Mucosa of stomach (tissue), 1 donor: ENCODE data around the gene RFFL.

ENCODE experiments used
- H3K27me3 ChIP-seq: one replicate; pipeline ENCODE4 v1.7.0; 2013; ENCODE audit warnings: mild to moderate bottlenecking, low read length; ENCODE audit not compliant: control insufficient read depth, insufficient read depth
- H3K36me3 ChIP-seq: one replicate; pipeline ENCODE4 v1.7.0; 2013; ENCODE audit warnings: low read length; ENCODE audit not compliant: control insufficient read depth, insufficient read depth
- H3K4me1 ChIP-seq: one replicate; pipeline ENCODE4 v1.7.0; 2013; ENCODE audit warnings: mild to moderate bottlenecking, low read length; ENCODE audit not compliant: control insufficient read depth, insufficient read depth
- H3K4me3 ChIP-seq: one replicate; pipeline ENCODE4 v1.7.0; 2013; ENCODE audit warnings: low read length
- H3K9ac ChIP-seq: one replicate; pipeline ENCODE4 v1.7.0; 2013; ENCODE audit warnings: mild to moderate bottlenecking, low read length, moderate library complexity
- H3K9me3 ChIP-seq: one replicate; pipeline ENCODE4 v1.7.0; 2013; ENCODE audit warnings: mild to moderate bottlenecking, low read length, moderate library complexity; ENCODE audit not compliant: control insufficient read depth
- donor health status: Pancreatic carcinoma.

RFFL gene

DNA sequence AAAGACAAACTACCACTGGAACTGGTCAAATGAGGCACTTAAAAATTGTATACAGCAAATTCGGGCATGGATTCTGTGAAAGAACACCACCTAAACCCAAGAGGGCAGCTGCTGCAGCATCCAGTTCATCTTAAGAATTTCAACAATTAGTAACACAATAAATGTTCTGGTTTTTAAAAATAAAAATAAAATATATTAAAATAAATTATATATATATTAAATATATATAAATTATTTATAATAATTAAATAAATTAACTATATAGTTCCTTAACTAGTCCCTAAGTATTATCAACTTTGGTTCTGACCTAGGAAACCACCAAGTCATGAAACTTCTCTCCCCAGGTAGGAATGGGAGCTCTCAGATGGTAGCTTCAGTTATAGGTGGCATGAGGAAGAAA, 13.4 kb upstream of the RFFL start:
- H3K4me3 ChIP-seq: no peak overlapping the region
- peaks cover 25% of the 10 kb centered on the region for H3K4me1 ChIP-seq
- H3K36me3 ChIP-seq: no peaks in the 10 kb centered on the region
- no peaks in the 10 kb centered on the region for H3K9me3 ChIP-seq
- no peak overlapping the region for H3K9ac ChIP-seq
- H3K27me3 ChIP-seq: no peaks in the 10 kb centered on the region

DNA sequence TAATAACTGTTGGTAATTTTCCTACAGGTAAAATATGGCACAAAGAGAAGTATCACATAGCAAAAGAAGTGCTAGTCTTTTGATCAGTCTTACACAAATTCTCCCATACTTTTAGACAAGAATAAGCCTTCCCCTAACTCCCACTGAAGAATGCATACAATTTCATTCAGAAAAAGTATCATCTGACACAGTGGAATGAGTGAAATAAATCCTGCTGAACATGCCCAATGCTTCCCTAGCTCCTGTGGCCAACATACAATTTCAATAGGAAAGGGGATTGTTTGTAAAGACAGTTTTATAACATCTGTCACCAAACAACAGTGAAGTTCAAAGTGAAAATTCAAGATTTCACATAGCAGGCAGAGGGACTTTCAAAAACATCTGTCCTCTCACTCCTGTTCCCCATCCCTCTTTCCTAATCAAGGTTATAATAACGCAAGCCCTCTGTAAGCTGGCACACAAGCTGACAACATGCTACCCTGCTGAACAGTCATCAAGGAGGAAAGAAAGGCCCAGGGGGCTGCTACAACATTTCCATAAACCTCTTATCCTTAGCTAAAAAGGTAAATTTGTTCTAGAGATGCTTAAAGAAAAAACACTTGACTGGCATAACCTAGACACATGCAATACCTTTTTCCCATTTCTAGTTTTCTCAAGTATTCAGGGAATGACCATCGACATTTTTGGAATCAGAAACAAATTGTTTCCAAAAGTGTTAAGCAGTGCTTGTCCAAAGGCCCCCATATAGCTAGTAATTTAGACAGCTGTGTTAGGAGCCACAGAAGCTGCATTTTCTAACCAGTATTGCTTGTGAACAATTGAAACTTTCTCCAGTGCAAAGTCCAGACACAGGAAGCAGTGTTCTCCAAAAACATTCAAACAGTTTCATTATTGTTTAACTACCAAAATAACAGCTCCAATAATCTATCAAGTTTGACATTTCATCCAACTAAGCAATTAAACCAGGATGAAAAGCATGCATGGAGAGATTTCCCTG, 11.5 kb upstream of the RFFL start:
- Histone ChIP-seq H3K9ac (no peak overlapping the region), H3K9me3 (no peaks in the 10 kb centered on the region), H3K36me3 (no peaks in the 10 kb centered on the region), H3K4me3 (no peak overlapping the region), H3K27me3 (no peaks in the 10 kb centered on the region), H3K4me1 (peaks cover 20% of the 10 kb centered on the region)

DNA sequence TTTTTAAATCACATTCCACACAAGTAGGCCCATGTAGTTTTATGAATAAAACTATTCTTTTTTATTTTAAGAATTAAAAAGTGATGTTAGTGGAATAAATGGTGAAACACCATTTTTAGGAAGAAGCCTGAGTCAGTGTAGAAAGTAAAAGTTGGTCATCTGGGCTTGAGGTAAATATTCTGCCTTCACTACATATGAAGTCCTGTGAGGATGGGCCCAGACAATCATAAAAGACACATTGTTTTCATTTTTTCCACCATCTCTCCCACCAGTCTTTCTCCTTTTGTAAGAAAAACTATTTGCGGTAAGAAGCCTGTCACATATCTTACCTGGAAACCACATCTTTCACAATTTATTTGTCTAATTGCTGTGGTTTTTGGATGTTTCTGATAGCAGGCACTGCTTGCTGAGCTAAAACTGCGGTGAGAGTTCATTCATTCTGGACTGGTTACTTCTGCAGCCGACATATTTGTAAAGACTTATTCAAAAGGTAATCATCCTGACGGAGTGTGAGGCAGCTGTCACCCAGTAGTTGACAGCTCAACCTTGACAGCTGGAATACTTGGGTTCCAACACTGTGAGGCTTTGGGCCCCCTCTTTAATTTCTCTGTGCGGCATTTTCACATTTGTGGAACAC, 10.6 kb upstream of the RFFL start:
- Histone ChIP-seq H3K9ac (no peak overlapping the region), H3K4me3 (no peak overlapping the region), H3K36me3 (no peaks in the 10 kb centered on the region), H3K4me1 (peaks cover 16% of the 10 kb centered on the region), H3K9me3 (no peaks in the 10 kb centered on the region), H3K27me3 (no peaks in the 10 kb centered on the region)

DNA sequence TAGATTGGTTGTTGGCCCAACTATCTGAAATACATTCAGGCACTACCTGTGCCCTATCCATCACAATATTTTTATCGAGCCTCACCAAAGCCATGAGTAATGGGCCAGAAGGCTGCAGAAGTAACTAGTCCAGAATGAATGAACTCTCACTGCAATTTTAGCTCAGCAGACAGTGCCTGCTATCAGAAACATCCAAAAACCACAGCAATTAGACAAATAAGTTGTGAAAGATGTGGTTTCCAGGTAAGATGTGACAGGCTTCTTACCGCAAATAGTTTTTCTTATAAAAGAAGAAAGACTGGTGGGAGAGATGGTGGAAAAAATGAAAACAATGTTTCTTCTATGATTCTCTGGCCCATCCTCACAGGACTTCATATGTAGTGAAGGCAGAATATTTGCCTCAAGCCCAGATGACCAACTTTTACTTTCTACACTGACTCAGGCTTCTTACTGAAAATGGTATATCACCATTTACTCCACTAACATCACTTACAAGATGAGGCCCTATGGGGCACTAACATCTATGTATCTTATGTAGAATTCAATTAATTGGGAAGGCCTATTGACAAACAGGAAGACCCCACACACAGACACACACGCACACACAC, 9.8 kb upstream of the RFFL start:
- Histone ChIP-seq H3K36me3 (no peaks in the 10 kb centered on the region), H3K9ac (no peak overlapping the region), H3K4me1 (peaks cover 22% of the 10 kb centered on the region), H3K27me3 (no peaks in the 10 kb centered on the region), H3K4me3 (no peak overlapping the region), H3K9me3 (no peaks in the 10 kb centered on the region)

DNA sequence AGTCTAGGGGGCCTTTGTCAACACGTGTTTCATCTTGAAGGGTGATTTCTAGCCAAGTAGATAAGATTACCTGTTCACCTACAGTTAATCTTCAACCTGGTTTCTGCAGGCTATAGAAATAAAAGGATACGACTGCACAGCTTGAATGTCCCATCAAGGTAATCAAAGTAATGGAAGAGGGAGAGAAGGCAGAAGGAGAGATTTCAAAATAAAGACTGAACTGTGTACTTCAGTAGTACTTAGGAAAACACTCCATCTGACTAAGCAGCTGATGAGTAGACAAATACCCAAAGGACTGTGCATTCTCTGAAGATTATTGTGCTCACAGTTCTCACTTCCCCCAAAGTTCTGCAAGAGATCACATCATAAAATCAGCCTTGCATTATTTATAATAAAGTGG, 5.8 kb upstream of the RFFL start:
- Histone ChIP-seq H3K4me3 (no peak overlapping the region), H3K4me1 (peaks cover 24% of the 10 kb centered on the region), H3K9ac (no peak overlapping the region)

DNA sequence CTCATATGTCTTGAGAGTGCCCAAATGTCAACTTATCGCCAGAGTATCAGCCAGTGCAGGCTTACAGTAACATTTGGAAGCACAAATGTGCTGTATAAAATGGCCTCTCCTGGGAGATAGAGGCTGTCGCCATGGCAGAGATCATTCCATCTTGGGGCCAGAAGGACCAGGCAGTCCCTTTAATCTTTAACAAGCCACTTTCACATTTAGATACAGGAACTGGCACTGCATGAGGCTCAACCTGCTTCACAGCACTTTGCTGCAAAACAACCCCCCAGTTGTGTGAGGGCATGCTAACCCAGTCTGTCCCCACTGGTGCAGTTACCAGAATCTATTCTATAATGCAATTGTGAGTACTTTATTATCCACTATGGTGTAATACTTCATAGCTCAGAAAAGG, 4.7 kb upstream of the RFFL start:
- Histone ChIP-seq H3K9ac (no peak overlapping the region), H3K9me3 (no peaks in the 10 kb centered on the region), H3K36me3 (no peaks in the 10 kb centered on the region), H3K4me3 (no peak overlapping the region), H3K4me1 (peaks cover 32% of the 10 kb centered on the region), H3K27me3 (no peaks in the 10 kb centered on the region)

More for the DNA sequence above, 5.8 kb upstream of the RFFL start:
- Histone ChIP-seq H3K27me3 (no peaks in the 10 kb centered on the region), H3K36me3 (no peaks in the 10 kb centered on the region), H3K9me3 (no peaks in the 10 kb centered on the region)

DNA sequence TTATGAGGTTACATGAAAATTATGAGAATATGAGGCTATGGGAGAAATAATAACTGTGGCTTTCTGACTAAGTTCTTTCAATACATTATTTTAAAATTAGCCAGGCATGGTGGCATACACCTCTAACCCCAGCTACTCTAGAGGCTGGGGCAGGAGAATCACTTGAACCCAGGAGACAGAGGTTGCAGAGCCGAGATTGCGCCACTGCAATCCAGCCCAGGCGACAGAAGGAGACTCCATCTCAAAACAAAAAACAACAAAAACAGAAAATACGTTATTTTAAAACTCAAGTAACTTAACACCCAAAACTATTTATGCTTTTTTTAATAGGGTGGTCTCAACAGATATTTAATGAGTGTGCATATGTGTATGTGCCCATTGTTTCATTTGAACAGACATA, 2.4 kb upstream of the RFFL start:
- Histone ChIP-seq H3K9me3 (no peaks in the 10 kb centered on the region), H3K36me3 (no peaks in the 10 kb centered on the region), H3K4me1 (peaks cover 43% of the 10 kb centered on the region), H3K9ac (no peak overlapping the region), H3K27me3 (no peaks in the 10 kb centered on the region), H3K4me3 (no peak overlapping the region)

DNA sequence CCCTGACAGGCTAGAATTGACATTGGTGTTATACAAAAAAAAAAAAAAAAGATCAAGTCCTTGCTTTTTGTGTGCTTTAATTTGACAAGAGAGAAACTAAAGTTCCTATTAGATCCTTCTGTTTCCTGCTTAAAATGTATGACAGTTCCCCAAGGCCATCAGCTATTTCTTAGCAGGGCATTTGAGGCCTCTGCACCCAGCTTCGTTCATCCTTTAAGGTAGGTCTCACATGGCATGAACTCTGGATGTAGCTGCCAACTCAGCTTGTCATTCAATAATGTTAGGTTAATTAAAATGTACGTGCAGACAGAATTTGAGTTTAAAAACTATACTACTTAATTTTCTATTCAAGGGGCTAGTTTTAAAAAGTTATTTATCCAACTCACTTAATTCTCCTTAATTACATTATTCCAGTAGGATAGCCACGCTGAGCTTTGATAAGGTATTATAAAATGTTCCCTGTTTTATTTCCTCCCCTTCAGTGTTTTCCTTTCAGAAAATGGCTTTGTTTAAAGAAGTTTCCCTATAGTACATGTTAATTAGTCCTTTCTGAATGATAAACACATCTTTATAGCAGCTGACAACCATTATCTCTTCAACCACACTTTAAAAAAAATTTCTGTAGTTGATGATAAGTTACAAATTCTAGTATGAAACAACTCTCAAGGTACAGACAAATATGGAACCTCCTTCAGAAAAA, 1.2 kb upstream of the RFFL start:
- H3K9ac ChIP-seq: peak overlapping the region; percentile 60
- H3K36me3 ChIP-seq: peaks cover 6% of the 10 kb centered on the region
- H3K27me3 ChIP-seq: no peaks in the 10 kb centered on the region
- H3K4me3 ChIP-seq: no peak overlapping the region
- H3K4me1 ChIP-seq: peaks cover 47% of the 10 kb centered on the region
- no peaks in the 10 kb centered on the region for H3K9me3 ChIP-seq

DNA sequence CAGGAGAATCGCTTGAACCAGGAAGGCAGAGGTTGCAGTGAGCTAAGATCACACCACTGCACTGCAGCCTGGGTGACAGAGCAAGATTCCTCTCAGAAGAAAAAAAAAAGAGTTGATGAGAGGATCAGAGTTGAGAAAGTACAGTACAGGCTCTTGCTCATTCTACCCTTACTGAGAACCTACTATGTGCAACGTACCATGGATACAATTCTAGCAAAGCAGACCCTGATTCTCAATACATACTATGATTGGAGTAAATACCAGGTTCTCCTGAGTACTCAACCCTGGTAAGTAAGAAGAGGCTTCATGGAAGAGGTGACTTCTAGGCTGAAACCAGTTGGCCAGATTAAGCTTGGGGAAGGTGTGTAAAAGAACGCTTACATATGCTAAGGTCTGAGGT, 1.2 kb downstream of the RFFL start:
- H3K4me3 ChIP-seq: no peak overlapping the region
- peaks cover 30% of the 10 kb centered on the region for H3K4me1 ChIP-seq
- H3K36me3 ChIP-seq: peaks cover 6% of the 10 kb centered on the region
- H3K27me3 ChIP-seq: no peaks in the 10 kb centered on the region
- no peaks in the 10 kb centered on the region for H3K9me3 ChIP-seq
- no peak overlapping the region for H3K9ac ChIP-seq

DNA sequence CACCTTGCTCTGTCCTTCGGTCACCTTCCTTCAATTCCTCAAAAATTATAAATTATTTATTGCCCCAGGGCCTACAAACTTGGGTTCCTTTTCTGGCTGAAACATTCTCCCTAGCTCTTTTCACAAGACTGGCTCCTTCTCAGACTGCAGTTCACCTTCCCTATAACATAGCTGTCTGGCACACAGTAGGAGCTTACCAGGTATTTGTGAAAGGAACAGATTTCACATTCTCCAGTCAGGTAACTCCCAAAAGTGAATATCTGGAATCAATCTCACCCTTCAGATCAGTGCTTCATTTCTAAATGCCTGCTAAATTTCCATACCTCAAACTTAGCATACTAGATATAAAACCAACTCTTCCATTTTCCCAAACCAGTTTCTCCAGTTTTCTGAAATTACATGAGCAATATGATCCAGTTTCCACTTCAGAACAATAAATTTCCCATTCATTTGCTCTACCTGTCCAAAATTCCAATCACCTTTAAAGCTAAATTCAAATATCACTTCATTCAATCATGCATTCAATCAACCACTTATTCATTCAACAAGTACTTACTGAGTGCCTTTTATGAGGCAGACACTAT, 6.1 kb downstream of the RFFL start:
- Histone ChIP-seq H3K4me3 (no peak overlapping the region), H3K9me3 (no peaks in the 10 kb centered on the region), H3K4me1 (peaks cover 17% of the 10 kb centered on the region), H3K9ac (no peak overlapping the region), H3K36me3 (peaks cover 6% of the 10 kb centered on the region), H3K27me3 (no peaks in the 10 kb centered on the region)

DNA sequence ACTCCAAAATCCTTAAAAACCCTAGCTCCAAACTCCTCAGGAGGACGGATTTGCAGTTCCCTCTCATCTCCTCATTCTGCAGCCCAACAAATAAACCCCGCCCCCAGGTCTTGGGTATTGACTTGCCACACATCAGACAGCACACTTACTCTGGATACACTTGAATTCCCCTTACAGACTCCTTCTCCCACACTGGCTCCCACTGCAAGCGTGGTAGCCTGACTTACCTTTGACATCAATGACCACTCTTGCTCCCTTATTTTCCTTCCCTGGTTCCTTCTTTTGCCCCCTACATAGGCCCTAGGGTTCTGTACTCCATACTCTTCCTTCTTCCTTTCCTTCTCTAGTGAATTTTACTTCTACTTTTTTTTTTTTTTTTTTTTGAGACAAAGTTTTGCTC, 7.5 kb downstream of the RFFL start:
- H3K36me3 ChIP-seq: peaks cover 6% of the 10 kb centered on the region
- H3K9ac ChIP-seq: no peak overlapping the region
- peaks cover 26% of the 10 kb centered on the region for H3K4me1 ChIP-seq
- H3K4me3 ChIP-seq: no peak overlapping the region
- no peaks in the 10 kb centered on the region for H3K9me3 ChIP-seq
- H3K27me3 ChIP-seq: no peaks in the 10 kb centered on the region
